ENCODE data around the gene TACR1.

GRCh38 chr2:75211266-75211770 lies 12.0 kb upstream of the TACR1 start:
- TF ChIP-seq TARDBP (IDR thresholded peaks at IDR 0.05): no peak
- TF ChIP-seq BHLHE40 (IDR thresholded peaks at IDR 0.05; ENCODE audit: borderline replicate concordance): no peak
- TF ChIP-seq SP1 (IDR thresholded peaks at IDR 0.05): no peak
- no peak for TF ChIP-seq ZNF384 (IDR thresholded peaks at IDR 0.05)
- no peak for TF ChIP-seq SUZ12 (IDR thresholded peaks at IDR 0.05)
- no peak for TF ChIP-seq FOXM1 (IDR thresholded peaks at IDR 0.05; ENCODE audit: borderline replicate concordance)
